ENCODE data around the gene PSMC3.

PSMC3 gene

GRCh38 chr11:47379317-47379716 is 46.9 kb downstream of the PSMC3 start:
- H3K4me3 ChIP-seq (ENCODE audit: low read length), result no peak overlapping the region
- no peak for DNase-seq (ENCODE audit: low read depth)
- no peak for TF ChIP-seq CTCF (conservative IDR thresholded peaks at IDR 0.05; ENCODE audit: low read depth, low read length)

DNA sequence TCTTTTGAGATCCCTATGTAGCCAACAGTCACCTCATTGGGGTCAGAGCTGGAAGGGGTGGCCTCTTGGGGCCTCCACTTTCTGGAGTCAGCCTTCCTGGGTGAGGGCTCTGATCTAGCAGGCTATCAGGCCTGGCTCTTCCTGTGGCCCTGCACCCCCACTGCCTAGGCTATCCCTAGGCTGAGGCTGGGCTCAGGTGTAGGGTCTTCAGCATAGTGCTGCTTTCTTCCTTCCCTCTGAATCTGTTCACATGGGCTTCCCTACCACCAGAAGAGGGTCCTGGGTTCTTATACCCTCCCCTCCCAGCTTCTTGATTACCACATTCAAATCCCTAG is 47.4 kb downstream of the PSMC3 start:
- no peak for DNase-seq (ENCODE audit: low read depth)
- no peak for TF ChIP-seq CTCF (conservative IDR thresholded peaks at IDR 0.05; ENCODE audit: low read depth, low read length)
- H3K4me3 ChIP-seq (ENCODE audit: low read length), result no peak overlapping the region

GRCh38 chr11:47378010-47378835 is 48.0 kb downstream of the PSMC3 start, which contains the start of gene SPI1:
TSS of gene SPI1 (minus strand) at chr11:47378547. CDS start at chr11:47378353, 194 bp downstream.
- DNase-seq (ENCODE audit: low read depth), result no peak
- no peak for TF ChIP-seq CTCF (conservative IDR thresholded peaks at IDR 0.05; ENCODE audit: low read depth, low read length)
- no peak within 1 kb of the TSS for H3K4me3 ChIP-seq (ENCODE audit: low read length)

DNA sequence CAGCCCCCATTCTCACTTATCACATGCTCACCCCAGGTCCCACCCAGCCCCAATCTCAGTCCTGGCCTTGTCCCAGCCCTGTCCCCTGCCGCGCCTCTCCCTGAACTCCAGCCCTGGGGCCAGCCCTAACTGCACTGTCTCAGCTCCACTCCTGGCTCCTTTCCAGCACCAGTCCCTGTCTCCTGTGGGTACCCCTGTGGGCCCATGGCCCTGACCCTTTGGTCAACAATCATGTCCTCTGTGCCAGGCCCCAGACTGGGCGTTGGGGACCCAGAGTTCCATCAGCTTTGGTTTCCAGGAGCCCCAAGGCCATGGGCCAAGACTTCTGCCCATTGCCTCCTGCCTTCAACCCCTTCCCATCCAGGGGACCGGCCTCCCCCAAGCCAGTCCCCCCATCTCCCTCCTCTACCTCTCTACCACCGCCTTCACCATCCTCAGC is 48.6 kb downstream of the PSMC3 start:
- H3K4me3 ChIP-seq (ENCODE audit: low read length), result no peak overlapping the region
- TF ChIP-seq CTCF (conservative IDR thresholded peaks at IDR 0.05; ENCODE audit: low read depth, low read length), result no peak
- no peak for DNase-seq (ENCODE audit: low read depth)

- H3K4me3 ChIP-seq (ENCODE audit: low read length), result no peak overlapping the region
- no peak for DNase-seq (ENCODE audit: low read depth)
- TF ChIP-seq CTCF (conservative IDR thresholded peaks at IDR 0.05; ENCODE audit: low read depth, low read length), result no peak
Observed at GRCh38 chr11:47376525-47377371, 49.5 kb downstream of the PSMC3 start.

GRCh38 chr11:47376107-47376524 is 50.1 kb downstream of the PSMC3 start:
- no peak for DNase-seq (ENCODE audit: low read depth)
- no peak for TF ChIP-seq CTCF (conservative IDR thresholded peaks at IDR 0.05; ENCODE audit: low read depth, low read length)
- H3K4me3 ChIP-seq (ENCODE audit: low read length), result no peak overlapping the region
